Stimulated activated CD4-positive, alpha-beta T cell treated with anti-CD3 and anti-CD28 coated beads, Interleukin-15, amount 100 ng/mL, for 24 hours (primary cell): Measurements from ENCODE around the gene RAI1.

Source experiments
- DNase-seq: peaks from one replicate; pipeline ENCODE4 v3.0.0-alpha.2; 2020

RAI1 gene

DNA sequence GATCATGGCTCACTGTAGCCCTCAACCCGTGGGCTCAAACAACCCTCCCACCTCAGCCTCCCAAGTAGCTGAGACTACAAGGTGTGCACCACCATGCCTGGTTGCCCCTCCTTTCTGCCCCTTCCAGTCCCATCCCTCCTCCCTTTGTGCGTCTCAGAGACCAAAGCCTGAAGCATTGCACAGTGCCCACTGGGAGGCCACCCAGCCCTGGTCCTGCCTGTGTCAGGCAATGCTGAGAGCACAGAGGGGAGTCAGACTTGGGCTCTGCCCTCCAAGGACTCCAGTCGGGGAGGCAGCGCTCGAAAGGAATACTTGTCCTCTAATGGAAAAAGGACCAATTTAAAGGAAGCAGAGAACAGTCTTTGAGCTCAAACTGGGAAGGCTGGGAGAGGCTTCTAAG is 20.4 kb downstream of the RAI1 start:
- no peak for DNase-seq

DNA sequence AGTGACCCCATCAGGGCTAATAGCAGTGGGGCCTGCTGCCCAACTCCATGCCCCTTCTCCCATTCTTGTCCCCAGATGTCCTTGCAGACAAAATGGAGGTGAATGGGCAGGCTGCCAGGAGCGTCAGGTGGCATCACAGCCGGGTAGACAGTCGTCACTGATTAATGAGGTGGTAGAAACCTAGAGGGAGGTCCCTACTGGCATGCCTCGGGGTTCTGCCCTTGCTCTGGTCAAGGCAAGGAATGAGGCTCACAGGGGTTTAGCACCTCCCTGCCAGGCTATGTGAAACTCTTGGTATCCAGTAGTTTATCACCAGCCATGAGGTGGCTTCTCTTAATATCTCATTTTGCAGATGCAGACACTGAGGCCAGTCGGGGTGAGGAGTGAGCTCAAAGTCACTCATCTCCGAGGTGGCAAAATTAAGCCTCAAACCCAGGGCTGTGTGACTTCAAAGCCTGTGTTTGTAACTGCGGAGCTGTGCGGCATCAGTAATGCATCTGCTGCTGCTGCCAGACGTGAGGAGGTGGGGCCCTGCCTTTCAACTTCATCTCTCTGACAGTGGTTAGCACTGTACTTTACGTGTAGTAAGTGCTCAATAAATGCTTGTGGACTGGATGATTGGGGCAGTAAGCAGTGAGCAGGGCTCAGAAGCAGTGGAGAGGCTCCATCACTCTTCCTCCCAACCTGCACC is 21.3 kb downstream of the RAI1 start:
- DNase-seq, result no peak

DNA sequence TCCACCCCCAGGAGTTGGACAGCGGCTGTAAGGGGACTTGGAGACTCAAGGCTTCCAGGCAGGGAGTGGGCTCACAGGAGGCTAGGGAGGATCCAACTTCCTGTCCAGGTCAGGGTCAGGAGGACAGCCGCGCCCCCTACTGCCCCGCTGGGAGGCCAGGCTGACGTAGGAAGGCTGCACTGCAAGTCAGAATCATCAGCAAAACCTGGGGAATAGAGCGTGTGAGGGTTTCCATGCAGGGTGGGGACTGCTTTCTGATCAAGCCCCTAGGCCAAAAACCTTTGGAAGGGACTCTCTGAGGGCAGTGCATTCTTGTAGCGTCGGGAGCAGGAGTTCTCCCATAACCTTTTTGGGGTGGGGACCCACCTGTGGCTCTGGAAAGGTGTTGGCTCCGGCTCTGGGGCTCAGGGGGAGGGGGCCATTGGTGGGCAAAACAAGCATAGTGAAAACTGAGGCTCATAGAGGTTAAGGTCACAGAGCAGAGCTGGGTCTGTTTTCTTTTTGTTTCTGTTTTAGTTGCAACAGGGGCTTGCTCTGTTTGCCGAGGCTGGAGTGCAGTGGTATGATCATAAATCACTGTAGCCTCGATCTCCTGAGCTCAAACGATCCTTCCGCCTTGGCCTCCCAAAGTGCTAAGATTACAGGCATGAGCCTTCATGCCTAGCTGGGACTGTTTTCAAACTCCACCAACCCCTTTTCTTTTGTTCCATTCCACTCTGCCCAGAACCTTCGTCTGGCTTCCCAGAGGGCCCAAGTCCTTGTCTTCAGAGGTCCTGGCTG is 22.1 kb downstream of the RAI1 start:
- DNase-seq, result no peak

DNA sequence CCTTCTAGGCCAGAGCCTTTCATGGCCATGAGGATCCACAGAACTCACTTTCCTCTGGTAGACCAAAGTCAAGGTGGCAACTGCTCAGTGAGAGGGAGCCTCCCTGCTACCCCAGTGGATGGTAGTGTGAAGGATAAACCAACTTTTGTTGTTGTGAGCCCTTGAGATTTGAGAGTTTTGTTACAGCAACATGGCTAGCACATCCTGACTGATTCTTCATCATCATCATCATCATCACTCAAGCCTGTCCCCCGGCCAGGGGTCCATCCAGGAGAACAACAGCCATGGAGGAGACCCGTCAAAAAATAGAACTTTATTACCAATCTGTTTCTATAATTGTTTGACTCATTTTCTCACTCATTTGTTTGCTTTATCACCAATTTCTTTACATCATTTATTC is 23.7 kb downstream of the RAI1 start:
- DNase-seq, result no peak

DNA sequence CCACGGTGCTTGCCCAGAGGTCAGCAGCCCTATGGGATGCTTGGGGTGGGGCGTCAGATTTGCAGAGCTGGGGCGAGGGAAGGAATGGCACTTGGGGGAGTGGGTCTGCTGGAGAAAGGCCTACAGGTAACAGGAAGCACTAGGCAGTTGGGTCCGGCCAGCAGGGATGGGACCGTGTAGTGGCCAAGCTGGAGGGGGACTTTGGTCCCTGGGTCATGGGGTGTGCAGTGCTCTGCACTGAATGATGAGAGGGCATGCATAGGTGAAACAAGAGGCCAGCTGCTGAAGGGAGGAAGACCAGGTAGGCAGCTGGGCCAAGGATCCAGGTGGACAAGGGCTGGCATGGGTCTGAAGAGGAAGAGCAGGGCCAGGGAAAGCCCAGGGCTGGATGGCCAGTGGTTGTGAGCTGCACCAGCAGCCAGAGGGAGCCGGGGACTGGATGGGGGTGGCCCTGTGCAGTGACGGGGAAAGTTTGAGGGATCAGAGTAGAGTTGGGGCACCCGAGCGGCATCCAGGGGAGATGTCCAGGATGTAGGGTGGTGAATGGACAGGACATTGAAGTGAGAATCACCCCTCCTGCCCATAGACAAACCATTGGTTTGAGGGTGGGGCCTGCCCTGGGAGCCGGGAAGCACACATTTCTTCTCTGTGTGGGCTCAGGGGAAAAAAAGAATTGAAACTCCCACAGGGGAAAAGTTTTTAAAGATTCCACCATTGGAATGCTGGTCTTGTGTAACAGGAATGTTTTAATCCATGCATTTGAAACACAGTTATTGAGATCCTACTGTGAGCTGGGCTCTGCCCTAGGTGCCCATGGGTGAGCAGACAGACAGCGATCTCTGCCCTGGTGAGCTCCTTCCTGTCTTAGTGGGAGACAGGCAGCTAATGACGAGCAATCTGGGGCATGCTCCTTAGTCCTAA is 25.1 kb downstream of the RAI1 start:
- DNase-seq, result no peak

DNA sequence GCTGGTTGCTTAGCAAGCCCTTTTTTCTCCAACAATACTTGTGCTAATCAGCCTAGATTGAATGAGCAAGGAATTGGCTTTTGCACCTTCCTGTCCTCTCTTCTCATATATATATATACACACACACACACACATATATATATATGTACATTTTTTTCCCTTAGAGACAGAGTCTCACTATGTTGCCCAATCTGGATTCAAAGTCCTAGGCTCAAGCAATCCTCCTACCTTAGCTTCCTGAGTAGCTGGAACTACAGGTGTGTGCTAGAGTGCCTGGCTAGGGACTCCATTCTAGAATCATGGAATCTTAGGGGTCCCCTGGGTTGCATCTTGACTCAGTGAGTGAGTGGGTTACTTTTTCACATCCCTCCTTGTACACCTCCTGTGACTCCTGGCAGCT is 27.0 kb downstream of the RAI1 start:
- DNase-seq, result no peak

DNA sequence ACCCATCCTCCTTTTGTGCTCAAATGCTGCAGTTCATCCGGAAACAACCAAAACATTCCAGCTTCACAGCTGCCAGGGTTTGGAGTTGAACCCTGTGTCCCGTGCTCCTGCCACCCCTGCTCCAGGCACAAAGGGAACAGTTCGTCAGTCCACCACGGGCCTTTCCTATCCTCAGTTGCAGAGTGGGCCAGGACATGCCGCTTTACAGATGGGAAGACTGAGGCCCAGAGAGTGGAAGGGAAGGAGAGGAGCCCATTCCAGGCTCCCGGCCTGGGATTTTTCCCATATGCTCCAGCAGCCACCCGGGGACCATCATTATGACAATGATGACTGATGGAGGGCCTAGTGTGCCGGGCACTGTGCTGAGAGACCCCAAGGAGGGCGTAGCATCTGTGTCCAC is 27.6 kb downstream of the RAI1 start:
- DNase-seq, result no peak

DNA sequence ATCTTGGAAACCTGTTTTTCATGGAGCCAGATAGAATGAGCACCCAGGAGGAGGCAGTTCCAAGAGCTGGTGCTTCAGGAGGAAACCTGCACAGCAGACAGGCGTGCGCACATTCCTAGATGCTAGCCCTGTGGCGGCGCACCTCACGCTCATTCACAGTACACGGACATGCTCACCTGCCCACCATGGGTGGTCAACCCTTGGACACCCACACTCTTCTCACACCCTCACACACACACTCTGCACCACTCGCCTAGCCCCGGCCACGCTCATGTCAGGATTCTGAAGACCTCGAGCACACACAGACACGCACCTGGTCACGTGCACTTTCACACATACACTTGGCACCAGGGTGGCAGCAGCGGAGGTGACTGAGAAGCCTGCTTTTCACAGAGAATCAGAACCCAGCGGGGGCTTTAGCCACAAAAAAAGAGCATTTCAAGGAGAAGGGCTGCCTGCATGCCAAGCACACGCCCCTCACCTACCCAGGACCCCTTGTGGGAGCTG is 28.6 kb downstream of the RAI1 start:
- DNase-seq, result no peak

DNA sequence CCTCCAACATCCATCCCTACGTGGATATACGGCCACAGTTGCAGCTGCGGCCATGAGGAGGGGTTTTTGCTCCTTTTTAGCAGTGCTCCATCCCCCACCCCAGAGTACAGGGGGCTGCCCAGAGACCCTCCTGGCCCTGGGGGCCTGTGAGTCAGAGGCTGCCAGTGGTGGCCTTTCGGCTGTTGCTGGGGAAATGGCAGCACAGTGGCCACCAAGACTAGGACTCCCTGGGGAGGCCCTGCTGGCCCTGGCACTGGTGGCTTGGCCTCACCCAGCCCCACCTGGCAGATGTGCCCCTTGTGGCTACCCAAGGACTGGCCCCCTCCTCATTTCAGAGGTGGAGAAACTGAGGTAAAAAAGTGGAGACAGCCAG is 29.1 kb downstream of the RAI1 start:
- DNase-seq, result no peak

DNA sequence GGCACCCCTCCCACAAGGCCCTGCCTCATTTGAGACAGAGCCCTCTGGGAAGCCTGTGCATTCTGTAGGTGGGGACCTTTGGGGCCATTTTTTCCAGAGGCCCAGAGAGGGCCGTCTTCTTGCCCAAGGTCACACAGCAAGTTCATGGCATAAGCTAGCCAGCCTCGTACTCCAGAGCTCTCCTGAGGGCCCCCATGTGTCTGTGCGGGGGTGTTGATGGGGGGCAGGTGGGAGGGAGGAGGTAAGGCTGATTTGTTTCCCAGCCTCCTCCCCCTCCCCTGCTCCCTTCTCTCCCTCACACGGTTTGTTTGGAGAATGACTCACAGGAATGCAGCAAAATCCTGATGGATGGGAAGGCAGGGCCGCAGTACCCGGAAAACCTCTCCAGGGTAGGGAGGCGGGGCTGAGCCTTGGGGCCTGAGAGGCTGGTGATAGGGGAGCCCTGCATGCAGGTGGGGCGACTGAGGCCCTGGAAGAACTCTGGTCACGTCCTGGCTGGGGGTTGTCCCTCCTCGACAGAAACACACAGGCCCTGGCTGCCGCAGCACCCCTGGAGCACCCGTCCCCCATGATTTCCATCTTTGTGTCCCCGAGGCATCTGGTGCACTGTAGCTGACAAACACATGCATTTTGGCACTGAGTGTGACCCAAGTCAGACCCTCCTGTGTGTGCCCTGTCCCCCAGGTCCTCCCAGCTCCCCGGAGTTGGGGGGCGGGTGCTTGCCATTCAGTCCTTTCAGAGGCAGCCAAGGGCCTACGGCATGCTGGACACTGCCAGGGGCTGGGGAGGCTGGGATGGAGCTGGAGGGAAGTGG is 29.7 kb downstream of the RAI1 start:
- no peak for DNase-seq

DNA sequence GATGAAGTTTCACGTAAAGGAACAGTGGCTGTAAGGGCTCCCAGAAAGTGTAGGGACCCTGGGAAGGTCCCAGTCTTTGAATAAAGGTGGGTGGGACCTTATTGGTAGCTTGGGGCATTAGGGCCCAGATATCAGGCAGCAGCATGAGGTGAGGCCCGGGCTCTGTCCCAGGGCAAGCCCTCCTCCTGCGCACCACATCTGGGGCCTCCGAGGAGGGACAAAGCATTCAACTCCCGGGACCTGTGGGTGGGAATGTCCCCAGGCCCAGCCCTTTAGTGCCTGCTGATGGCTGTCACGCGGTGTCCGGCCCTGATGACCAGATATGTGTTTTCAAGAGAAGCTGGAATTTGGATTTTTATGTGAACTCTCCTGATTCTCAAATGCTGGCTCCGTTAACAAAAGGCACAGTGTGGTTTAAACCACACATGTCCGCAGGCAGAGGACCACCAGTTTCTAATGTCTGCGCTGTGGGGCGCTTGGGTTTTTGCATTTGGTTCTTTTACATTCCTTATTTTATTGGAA is 30.4 kb downstream of the RAI1 start:
- no peak for DNase-seq

DNA sequence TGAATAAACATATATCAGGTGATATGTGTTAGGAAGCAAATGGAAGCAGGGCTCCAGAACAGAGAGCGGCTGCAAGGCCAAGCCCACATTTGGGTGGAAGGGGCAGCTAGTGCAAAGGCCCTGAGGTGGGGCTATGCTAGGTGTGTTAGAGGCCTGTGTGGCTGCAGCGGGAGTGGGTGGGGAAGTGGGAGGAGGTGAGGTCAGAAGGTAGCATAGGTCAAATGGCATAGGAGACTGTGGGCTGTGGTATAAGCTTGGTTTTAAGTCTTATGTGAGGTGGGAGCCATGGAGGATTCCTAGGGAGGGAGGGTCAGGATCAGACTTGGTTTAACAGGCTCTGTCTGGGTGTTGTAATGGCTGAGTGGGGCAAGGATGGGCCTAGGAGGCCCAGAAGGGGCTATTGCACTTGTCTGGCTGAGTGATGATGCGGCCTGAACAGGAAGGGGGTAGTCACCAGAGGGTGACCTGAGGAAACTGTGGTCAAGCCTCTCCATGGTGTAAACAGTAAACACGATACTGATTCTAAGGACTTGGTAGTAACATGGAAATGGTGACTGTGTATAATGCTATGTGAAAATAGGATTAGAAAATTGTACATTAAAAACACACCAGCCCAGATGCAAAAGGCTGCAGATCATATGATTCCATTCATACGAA is 31.1 kb downstream of the RAI1 start:
- no peak for DNase-seq

DNA sequence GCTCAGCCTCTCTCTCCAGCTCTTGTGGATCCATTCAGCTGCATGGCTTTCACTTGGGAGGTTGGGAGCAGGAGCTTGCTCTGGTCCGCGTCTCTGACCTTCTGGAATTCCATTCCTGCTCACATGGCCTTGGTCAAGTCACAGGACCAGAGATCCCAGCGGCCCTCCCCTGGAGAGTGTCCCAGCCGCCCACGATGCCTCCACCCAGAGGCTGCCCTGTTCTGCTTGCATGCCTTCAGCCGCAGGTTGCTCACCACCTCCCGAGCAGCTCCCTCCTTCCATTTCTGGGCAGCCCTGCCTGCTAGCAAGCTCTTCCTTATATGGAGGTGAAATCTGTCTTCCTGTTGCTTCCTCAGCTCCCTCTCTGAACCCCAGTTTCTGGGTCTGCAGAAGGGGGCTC is 32.6 kb downstream of the RAI1 start:
- no peak for DNase-seq

DNA sequence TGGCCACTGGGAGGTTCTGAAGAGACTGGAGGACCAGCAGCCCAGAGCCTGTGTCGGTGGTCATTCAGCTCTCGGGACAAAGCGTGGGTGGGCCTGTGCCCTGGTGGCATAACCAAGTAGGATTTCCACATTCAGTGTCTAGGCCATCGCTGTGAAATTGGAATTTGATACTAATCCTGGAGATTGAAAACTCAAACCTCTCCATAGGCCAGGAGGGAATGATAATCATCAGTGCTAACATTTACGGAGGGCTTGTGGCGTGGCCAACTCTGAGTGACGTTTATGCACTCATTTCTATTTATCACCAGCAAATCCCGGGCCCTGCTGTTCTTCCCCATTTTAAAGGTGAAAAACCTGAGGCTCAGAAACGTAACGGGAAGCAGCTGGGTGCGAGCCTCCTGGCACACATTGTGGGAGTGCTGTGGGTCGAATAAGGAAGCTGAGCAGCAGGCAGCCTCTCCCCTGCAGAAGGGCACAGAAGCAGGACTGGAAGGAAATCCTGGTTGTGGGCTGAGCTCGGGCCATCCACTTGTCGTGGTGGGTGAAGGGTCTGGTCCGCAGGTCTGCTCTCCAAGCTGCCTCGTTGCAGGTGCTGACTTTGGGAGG is 33.1 kb downstream of the RAI1 start:
- no peak for DNase-seq

DNA sequence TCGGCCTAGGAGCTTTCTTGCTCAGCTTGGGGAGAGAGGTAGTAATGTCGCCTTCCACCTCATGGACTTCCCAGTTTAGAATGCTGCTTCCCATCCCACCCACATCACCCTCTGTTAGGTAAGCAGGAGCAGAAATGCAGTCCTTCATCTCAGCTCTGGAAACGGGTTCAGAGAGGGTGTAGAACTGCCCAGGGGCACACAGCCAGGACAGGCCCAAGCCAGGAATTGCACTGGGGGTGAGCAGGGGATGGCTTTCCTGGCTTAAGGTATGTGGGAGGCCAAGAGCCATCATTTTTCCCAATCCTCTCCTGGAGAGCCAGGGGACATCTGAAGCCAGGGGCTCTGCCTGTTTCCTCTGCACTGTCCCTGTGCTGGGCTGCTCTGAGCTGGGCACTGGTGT is 33.6 kb downstream of the RAI1 start:
- DNase-seq, result no peak

DNA sequence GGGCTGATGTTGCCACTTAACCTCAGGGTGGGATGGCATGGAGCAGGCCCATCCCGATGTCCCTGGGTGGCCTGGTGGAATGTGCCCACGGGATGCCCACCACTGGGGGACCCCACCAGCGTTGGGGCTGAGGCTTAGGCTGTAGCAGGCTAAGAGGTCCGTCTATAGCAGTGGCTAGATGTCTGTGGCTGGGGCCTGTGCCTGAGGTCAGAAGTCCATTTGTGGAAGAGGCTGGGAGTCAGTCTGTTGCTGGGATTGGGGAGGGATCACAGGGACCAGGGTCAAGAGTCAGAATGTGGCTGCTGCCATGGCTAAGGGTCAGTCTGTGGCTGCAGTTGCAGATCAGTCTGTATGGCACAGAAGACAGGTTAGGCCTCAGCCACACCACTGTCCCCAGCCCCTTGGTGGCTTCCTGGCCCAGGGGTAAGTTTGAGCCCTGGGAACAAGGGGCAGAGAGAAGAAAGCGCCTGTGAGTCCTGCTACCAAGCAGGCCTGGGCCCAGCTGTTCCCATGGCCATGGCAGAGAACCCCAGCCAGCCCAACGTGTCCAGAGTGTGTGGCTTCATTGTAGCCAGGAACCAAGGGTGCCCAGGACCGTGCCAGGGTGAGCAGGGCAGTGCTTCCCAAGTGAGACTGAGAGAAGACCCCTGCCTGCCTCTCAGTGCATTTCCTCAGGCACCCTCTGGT is 35.7 kb downstream of the RAI1 start:
- no peak for DNase-seq

DNA sequence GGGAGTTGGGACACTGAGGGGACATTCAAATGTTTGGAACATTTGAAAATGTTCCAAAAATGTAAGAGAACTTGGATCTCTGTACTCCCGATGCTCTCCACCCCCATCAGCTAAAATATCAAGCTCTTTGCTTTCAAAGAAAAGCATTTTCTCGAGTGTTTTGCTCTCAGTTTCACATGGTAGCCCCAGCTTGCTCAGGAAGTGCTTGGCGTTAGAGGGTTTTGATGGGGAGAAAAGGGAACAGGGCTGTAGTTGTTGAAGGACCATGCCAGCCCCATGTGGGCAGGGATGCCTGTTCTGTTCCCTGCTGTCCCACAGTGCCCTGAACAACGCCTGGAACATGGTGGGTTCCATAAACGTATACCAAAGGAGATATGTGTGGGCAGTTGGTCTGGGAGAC is 37.0 kb downstream of the RAI1 start:
- no peak for DNase-seq

DNA sequence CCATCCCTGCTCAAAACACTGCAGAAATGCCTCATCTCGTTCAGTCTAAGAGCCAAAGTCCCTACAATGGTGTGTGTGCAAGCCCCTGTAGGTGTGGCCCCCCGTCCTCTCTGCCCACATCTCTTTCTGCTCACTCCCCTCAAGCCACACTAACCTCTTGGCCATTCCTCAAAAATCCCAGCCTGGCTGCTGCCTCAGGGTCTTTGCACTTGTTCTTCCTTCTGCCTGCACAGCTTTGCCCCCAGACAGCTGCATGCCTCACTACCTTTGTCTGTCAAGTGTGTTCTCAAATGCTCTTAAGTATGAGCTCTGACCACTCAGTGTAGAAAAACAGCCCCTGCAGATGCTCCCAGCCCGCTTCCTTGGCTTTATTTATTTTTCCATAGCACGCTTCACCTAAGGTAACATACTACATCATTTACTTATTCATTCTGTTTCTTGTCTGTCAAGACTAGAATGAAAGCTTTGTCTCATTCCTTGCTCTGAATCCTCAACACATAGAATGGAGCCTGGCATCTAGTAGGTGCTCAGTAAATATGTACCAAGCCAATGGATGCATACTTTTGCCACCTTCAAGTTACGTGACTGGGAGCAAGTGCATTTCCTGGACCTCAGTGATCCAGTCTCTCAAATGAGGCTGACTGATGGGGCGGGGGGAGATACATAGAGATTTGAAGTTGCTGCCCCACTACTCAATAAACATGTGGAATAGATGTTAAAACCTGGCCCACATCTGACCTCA is 38.1 kb downstream of the RAI1 start:
- DNase-seq, result no peak

DNA sequence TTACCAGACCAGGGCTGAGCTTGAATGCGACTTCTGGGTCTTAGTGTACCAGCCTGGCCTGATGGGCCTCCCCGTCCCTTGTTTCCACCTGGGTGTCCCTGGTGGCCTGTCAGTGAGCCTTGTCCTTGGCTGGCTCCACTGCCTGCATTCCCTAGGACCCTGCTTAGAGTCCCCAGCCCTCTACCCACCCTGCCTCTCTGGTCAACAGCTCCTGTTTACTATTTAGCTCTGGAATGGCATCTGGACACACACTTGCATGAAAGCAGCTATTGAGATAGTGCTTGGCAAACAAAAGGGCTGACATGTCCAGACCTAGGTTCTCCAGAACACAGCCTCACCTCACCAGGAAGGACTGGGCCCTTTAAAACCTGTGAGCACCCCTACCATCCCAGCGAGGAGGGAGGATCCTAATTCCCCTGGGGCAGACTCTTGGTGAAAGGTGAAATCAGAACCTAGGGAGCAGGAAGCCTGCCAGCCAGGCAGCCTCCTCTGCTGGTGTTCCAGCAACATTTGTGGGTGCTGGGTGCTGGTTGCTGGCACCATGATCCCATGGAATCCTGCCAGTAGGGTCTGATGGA is 38.8 kb downstream of the RAI1 start:
- no peak for DNase-seq
